GM19043 (cell line): ENCODE data around the gene ELF1.

Experiments
- ATAC-seq: cut with Tn5 transposase; IDR thresholded peaks from one replicate; pipeline ENCODE4 v1.9.1; 2021; ENCODE audit warnings: low read depth; ENCODE audit not compliant: unreplicated experiment

ELF1 gene

DNA sequence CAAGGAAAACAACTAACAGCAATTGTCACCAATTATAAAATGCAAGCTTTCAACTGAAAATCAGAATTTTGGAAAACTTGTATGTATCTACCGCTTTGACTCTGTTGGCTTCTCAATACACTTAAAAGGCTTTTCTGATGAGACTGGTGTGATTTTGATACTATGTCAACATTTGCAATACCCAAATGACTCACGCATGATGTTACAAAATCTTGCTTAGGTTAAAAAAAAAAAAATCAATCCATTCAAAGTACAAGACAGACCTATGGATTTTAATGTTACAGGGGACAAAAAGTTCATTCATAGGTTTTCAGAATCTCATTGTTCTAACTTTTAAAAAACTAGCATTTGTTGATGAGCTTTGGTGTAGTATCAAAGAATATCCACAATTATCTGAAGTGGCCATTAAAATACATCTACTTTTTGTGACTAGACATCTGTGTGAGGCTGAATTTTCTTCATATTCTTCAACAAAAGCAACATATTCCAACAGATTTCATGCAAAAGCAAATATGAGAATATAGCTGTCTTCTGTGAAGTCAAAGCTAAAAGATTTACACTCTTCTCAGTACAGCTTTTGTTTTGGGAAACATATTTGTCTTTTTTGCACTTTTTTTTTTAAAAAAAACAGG is 10.7 kb downstream of the ELF1 start:
- ATAC-seq: no peak

DNA sequence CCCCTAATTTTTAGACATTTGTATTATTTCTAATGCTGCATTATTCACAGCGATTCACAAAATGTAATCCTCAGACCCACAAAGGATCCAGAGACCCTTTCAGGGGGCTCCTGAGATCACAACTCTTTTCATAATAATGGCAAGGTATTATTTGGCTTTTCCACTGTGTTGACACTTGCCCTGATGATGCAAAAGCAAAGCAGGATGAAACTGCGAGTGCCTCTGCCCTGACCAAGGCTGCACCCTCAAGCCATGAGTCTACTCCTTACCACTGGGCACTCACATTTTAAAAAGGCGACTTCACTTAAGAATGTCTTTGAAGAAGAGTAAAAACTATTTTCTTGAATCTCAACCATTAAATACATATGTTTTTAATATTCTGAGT is 11.4 kb downstream of the ELF1 start:
- no peak for ATAC-seq

DNA sequence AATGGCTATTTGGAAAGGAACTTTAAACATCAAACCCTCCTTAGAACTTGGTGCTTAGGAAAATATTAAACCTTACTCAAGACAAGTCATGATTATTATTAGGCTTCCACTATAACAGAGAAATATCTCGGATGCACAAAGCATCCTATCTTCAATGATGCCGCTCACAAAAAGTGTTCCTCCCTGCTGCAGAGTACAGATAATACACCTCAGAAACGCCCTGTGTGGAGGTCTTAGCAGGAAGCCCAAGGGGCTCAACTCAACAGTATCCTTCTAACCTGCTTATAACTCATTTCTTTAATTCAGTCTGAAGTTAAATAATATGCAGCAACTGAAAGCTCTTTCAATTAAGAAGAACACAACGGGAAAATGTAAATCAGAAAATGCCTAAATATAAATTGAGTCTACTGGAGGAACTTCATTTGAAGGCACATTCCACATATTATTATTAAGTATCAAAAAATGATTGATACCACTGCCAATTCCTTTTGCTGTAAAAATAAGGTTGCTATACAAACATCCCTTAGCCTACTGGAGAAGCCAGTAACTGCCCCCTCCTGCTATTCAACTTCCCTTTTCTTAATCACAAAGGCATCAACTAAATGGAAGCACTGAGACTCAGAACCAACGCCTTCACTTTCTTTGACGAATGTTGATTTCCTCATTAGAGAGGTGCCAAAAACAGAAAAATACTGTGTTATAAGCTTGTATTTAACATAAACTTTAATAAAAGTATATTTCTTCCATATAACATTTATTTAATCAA is 12.0 kb downstream of the ELF1 start:
- no peak for ATAC-seq

DNA sequence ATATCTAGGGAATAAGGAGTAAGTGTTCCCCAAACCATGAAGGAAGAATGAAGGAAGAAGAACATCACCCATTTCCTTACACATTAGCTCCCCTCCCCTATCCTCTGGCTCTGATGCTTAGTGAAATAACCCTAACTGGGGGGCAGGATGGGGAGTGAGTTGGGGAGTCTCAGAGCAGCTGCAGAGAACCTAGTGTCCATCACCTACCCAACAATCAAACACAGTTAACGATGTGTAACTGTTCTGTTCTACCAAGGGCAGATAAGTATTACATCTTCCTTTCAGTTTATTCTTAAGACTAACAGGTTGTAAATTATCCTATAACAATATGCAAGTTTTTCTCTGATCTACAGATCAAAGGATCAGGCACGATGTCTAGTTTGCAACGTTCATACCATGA is 12.8 kb downstream of the ELF1 start:
- no peak for ATAC-seq

DNA sequence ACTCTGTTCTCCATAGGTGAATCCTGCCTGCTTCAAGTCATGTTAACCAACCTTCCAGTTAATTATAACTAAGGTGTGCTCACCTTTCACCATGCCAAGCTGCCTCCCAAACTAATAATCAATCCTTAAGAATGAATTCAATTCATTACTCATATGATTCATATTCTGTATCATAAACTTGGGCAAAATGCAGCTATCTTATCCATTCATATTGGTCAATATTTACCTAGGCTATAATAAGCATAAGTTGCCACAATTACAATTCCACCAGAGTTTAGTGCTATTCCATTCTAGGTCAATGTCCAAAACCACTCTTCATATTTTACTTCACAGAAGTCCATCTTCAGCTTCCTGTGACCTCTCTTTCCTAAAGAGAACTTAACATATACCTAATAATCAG is 13.4 kb downstream of the ELF1 start:
- ATAC-seq: no peak

DNA sequence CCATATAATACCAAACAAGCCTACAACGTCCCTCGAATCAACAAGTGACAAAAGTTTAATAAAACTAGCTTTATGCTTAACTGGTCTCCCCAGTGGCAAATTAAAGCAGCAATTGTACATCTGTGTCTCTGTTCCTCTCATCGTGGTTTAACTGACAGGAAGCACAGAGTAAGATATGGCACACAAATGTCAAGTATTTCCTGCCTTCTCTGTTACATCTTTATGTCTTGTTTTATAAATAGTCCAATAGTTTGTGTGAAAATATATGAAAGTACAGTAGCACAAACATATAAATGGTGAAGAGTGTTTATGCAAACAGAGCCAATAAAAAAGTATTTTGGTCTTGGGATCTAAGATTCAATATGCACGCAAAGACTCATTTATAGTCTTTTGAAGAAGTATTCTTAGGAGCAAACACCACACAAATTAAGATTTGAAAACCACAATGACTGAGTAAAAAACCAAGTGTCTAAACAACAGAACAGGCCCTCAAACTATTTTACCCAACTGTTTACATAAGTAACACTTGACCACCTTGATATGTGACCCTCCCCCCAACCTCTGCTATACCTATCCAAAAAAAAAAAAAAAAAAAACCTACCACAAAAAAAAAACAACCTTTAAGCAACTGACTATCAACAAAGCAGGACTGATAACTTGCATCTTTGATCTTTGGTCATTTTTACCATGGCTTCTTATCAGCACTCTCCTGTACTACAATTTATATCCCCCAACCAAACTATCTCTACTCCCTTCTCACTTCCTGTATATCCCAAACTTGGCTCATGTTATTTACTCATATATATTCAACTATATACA is 14.0 kb downstream of the ELF1 start:
- ATAC-seq: peak; percentile 86

DNA sequence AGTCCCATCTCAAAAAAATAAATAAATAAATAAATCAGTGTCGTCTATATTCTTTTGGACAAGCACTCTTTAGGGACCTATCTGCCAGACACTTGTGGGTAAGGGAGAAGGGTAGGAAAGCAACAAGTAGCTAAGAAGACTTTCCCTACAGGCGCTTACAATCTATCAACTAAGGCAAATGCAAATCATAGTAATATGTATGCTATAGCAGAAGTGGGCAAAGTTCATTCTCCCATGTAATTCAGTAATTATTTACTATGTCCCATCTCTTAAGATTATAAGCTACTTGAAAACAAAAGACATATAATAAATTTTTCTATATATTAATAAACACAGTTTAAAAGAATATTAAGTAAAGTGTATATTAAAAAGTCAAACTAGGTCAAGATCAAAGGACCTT is 16.5 kb downstream of the ELF1 start:
- no peak for ATAC-seq

DNA sequence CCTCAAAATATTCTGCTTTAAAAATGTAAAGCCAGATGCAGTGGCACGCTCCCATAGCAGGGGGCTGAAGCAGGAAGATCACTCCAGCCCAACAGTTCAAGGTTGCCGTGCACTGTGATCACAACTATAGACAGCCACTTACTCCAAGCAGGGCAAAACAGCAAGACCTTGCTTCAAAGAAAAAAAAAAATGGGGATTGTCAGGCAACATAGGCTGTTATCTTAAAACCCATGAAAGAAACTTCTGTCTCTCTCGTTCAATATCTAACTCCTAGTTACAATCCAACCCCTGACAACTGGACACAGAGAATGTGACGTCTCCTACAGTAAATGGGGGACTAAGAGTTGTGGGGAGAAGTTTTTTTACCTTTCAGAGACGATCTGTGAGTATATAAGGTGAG is 17.4 kb downstream of the ELF1 start:
- no peak for ATAC-seq

DNA sequence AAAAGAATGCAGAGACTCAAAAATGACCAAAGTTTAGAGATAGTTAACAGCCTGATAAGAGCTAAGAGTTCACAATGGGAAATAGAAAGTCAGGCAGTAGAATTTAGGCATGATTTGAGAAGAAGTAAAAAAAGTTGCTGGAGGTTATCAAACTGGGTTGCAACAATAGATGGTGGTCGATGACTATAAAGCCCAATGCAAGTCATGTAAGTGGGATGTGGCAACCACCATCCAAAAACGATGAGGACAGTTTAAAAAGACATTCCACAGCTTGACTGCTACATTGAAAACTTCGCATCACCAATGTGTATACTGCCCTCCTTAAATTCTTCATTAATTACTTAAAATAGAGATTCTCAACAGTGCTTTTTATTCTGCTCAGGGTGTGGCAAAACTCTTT is 19.7 kb downstream of the ELF1 start:
- no peak for ATAC-seq

DNA sequence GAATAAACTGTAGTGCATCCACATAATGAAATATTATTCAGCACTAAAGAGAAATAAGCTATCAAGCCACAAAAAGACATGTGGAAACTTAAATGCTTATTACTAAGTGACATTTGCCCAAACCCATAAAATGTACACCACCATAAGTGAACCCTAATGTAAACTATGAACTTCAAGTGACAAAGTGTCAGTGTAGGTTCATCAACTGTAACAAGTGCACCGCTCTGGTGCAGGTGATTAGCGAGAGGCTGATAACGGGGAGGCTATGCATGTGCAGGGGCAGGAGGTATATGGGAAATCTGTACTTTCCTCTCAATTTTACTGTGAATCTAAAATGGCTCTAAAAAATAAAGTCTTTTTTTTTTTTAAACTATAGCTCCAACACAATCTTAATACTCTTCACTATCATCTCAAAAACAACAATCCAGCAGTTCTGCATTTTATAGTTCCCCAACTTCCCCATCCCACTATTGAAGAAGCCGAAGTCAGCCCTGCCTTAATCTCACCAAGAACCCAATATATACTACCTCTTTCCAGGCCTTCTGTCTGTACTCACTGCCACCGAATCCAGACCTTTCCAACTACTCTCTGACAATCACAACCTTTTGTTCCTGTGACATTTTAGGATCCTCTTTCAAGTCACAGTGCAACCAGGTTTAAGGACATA is 22.6 kb downstream of the ELF1 start:
- ATAC-seq: no peak

DNA sequence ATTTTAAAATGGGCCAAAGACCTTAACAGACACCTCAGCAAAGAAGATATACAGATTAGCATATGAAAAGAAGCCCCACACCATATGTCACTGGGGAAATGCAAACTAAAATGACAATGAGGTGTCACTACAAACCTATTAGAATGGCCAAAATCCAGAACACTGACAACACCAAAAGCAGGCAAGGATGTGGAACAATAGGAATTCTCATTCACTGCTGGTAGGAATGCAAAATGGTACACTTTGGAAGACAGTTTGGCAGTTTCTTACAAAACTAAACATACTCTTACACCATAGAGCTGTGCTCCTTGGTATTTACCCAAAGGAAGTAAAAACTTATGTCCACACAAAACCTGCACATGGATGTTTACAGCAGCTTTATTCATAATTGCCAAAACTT is 23.1 kb downstream of the ELF1 start:
- ATAC-seq: no peak

DNA sequence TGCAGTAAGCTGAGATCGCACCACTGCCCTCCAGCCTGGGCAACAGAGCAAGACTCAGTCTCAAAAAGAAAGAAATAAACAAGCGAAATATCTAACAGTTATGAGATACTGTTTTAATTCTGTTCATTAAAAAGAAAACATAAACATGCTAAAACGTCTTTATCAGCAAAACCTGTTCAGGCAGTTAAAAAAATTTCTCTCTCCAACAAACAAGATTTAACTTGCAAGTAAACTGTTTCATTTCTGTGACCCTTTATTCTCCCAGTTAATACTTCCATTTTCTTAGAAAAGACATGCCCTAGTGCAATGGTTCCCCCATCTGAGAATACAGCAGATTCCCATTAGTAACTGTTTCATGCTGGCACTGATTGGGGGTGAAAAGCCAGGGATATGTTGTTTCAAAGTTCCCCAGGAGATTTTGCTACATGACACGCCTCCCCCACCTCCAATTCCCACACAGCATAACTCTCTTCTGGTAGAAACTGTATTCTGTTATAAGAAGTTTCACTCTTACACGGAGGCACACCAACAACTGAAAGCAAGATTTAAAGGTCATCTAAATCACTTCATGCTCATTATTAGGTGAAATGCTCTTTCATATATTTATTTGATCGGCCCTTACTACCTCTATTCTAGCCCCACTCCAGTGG is 24.4 kb downstream of the ELF1 start:
- peak; percentile 62 for ATAC-seq

DNA sequence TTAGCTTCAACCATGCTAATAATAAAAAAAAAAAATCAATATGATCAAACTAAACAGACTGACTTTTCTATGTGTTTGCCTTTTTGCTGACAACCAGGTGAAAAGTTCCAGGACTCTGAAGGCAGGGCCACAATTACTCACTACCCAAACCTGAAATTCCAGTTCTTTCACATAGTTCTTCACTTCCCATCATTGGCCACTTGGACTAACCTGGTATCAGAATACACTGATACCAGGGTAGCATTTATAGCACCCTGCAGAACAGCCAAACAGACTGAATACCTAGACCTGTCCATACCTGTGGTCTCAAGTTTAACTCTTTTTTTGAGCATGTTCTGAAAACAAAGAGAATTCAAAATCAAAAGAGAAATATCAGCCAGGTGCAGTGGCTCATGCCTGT is 25.1 kb downstream of the ELF1 start:
- ATAC-seq: no peak

DNA sequence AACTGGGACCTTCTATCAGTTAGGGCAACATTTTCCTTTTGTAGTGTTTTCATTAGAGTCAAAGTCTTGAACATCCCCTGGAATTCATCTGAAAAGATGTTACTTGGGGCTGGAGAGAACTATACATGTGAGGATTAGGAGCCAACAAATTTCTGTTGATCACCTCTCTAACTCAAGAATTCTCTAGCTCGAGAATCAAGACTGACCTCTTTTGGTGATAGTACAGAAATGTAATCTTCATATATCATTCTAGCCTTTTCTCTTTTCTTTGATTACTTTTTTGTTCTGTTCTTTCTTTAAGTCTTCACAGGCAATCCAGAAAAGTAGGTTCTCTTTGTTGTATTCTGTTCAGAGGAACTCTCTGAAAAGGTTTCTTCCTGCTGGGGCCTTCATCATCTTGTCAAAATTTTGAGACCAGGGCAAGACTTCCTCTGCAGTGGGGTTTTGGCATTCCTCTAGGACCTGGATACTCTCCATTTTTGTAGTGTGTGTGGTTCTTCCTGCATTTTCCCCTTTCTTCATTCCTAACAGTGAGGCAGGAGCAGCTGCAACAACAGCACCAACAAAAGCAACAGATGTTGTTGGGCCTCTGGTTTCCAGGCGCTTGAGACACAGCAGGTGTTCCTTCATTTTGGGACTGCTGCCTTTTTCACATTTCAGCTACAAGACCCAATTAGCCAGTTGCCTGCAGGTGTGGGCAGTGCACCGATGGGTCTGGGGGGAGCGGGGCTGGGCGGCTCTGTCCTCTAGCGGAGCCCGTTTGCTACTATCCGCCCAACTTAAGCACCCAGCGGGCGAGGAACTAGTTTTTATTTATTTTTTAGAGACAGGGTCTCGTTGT is 26.2 kb downstream of the ELF1 start:
- ATAC-seq: no peak

DNA sequence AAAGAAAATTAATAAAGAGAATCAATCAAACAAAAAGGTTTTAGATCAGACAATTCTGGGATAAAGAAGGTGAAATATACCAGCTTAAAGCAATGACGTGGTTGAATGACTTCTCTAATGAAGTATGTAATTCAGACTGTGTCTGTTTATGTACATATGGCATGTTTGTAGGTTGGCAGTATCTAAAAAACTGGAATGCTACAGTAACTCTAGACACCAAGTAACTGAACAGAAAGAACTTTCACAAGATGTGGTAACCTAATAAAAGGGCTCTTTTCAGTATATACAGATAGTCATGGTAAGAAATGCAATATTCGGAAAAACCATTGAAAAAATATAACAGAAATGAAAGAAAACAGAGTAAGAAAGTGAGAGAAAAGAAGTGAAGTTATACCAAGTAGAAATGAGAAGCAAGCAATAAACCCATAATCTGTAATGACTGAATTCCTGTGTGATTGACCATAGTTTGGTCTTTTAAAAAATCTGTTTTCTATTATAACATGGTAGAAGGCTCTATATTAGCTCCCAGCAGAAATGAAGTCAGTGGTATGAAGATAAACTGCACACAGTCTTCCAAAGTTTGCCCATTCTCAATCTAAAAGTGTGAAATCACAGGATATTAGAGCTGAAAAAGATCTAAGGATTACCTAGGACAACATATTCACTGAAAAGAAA is 31.4 kb downstream of the ELF1 start:
- no peak for ATAC-seq

DNA sequence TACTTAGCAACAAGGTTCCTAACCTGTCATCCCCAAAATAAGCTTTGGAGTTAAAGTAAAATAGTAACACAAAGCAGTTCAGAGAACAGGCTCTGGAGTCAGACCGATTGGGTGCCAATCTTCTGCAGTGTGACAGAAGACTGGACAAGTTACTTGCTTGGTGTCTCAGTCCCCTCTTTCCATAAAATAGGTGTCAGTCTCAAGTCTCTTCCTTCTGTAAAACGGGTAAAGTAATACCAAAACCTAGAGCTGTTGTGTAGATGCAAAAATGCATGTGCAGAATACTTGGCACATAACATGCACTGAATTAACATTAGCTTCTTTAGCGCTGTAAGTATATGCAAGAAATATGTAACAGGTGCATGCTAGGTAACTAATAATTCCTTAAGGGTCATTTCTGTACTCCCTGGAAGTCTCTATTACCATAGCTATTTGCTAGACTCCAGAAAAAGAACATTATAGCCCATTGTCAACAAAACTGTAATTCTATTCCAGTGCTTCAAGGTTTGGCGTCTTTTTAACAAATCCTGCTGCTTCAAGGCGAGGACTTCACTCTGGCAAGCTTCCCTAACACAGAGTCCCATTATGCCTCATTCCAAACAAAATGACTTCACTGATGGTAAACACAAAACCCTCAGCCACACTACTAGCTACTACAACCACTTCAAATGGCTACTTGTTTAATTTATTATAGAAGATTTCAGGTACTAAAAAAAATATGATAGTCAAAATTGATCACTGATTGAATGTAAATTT is 32.8 kb downstream of the ELF1 start:
- ATAC-seq: no peak

DNA sequence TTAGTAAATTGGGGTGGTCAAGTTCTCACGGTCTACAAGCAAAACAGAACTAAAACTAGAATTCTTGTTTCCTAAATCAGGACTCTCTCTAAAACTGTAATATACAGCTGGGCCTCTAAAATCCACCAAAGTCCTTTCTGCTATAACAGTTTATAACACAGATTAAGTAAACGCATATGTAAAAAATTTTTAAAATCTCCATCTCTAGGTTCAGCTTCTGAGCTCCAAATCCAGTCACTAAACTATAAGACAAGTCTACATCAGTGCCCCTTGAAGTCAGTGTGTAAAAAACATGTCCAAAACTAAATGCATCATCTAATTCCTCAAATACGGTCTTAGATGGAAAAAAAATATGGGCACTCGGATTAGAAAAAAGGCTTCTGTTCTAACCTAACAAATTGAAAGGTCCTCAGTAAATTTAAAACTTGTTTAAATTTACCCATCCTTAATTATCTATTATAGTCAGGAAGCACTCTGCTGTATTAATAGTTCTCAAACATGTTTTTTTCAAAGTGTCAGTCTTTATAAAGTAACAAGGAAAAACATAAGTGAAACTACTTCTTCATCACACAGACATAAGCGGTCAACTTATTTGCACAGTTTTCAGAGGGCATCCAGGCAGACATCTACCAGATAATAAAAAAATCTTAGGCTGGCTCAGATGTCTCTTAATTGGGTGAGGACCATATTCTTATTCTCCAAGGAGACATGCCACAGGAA is 33.6 kb downstream of the ELF1 start:
- ATAC-seq: no peak
